SK-N-SH (cell line): Measurements from ENCODE around the gene SLC52A3.

Experiments used
- CHD2 ChIP-seq: fragments of 150-350 bp; IDR thresholded peaks from 2 replicates; pipeline ENCODE4 v1.6.1; 2018; ENCODE audit warnings: low read length; ENCODE audit not compliant: partially characterized antibody
- CTCF ChIP-seq: fragments of 200-600 bp; sonication (generic); IDR thresholded peaks from 2 replicates; pipeline ENCODE4 v1.6.1; 2017; ENCODE audit warnings: antibody characterized with exemption, mild to moderate bottlenecking, moderate library complexity
- EP300 ChIP-seq, 2 experiments: IDR thresholded peaks; 2 replicates each; pipeline versions ENCODE4 v1.4.0 to v1.6.1; 2012; ENCODE audit warnings: borderline replicate concordance in 1 of 2, low read depth in 1 of 2, low read length in 1 of 2
- EZH2phosphoT487 ChIP-seq: fragments of 200-600 bp; sonication (generic); IDR thresholded peaks from 2 replicates; pipeline ENCODE4 v1.6.1; 2017; ENCODE audit warnings: low read depth, mixed run types, mild to moderate bottlenecking, antibody characterized with exemption, moderate library complexity, borderline replicate concordance
- NRF1 ChIP-seq: IDR thresholded peaks from 2 replicates; pipeline ENCODE4 v1.6.1; 2012; ENCODE audit warnings: low read depth, mild to moderate bottlenecking, low read length
- POLR2AphosphoS5 ChIP-seq: IDR thresholded peaks from 2 replicates; pipeline ENCODE4 v1.6.1; 2012; ENCODE audit warnings: low read depth, low read length
- RAD21 ChIP-seq: IDR thresholded peaks from 2 replicates; pipeline ENCODE4 v1.6.1; 2012; ENCODE audit warnings: mild to moderate bottlenecking, low read length
- RCOR1 ChIP-seq: fragments of 150-350 bp; IDR thresholded peaks from 2 replicates; pipeline ENCODE4 v1.6.1; 2017; ENCODE audit warnings: antibody characterized with exemption, low read length
- REST ChIP-seq: IDR thresholded peaks from 2 replicates; pipeline ENCODE4 v1.6.1; 2012; ENCODE audit warnings: mild to moderate bottlenecking, low read depth, low read length, moderate library complexity
- SMC3 ChIP-seq: IDR thresholded peaks from 2 replicates; pipeline ENCODE4 v1.6.1; 2012; ENCODE audit warnings: low read depth, low read length, improper control_type of control experiment
- TAF1 ChIP-seq: IDR thresholded peaks from 2 replicates; pipeline ENCODE4 v1.6.1; 2012; ENCODE audit warnings: low read depth, mild to moderate bottlenecking, low read length, moderate library complexity, borderline replicate concordance
- USF1 ChIP-seq: IDR thresholded peaks from 2 replicates; pipeline ENCODE4 v1.4.0; 2012; ENCODE audit warnings: low read depth, borderline replicate concordance

- TF ChIP-seq CTCF (no peak), NRF1 (no peak), TAF1 (no peak), POLR2AphosphoS5 (no peak), EP300 (IDR thresholded peaks at IDR 0.05; ENCODE audit: borderline replicate concordance in 1 of 2, low read depth in 1 of 2, low read length in 1 of 2) (no peak), RCOR1 (no peak), REST (no peak), CHD2 (no peak), SMC3 (no peak), EZH2phosphoT487 (no peak), RAD21 (no peak), USF1 (no peak)
Observed at GRCh38 chr20:796921-797320, 28.6 kb upstream of the SLC52A3 start.
